Measurements from ENCODE around the gene HYAL2. TPM values are rescaled to one million over a fixed set of nuclear protein-coding genes. Genes with fewer than 3 reads are reported as not detected.

Gene HYAL2
- total and polyA plus RNA-seq, 9 of the 15 experiments (the other 6 are each of a cell fraction or from before 2014, with no cell fraction given): 0.36 to 22.7 (median 11.4) TPM; not detected in 1

GRCh38 chr3:50337175-50337861 lies 14.8 kb upstream of the HYAL2 start (continued):
- TF ChIP-seq SAFB (IDR thresholded peaks at IDR 0.05; ENCODE audit: borderline replicate concordance, low read depth, low read length) (peak; percentile 81), E4F1 (CRISPR knock-in tag; IDR thresholded peaks at IDR 0.05; ENCODE audit: borderline replicate concordance) (no peak), HDAC8 (tag; IDR thresholded peaks at IDR 0.05) (no peak), ZNF449 (CRISPR knock-in tag; IDR thresholded peaks at IDR 0.05) (no peak), TCF3 (CRISPR knock-in tag; IDR thresholded peaks at IDR 0.05) (no peak), BDP1 (IDR thresholded peaks at IDR 0.05; ENCODE audit: insufficient read depth, insufficient read length) (no peak), ZNF766 (CRISPR knock-in tag; conservative IDR thresholded peaks at IDR 0.05) (no peak), HOMEZ (CRISPR knock-in tag; IDR thresholded peaks at IDR 0.05) (no peak), E2F1 (CRISPR knock-in tag; IDR thresholded peaks at IDR 0.05) (peak; percentile 77; the same call in 1 of the 2 replicates), HDAC1 (IDR thresholded peaks at IDR 0.05) (peak in 1 of 2 experiments; percentile 86; a peak in 2 of 4 replicates), FOXP4 (CRISPR knock-in tag; IDR thresholded peaks at IDR 0.05; ENCODE audit: borderline replicate concordance) (no peak), TFAP4 (CRISPR knock-in tag; IDR thresholded peaks at IDR 0.05; ENCODE audit: borderline replicate concordance) (peak; percentile 68; the same call in 1 of the 2 replicates), MECOM (CRISPR knock-in tag; IDR thresholded peaks at IDR 0.05) (no peak), NEUROD1 (IDR thresholded peaks at IDR 0.05; ENCODE audit: borderline replicate concordance, low read depth, low read length, partially characterized antibody) (peak; percentile 36), TCFL5 (CRISPR knock-in tag; conservative IDR thresholded peaks at IDR 0.05) (no peak), EHMT2 (IDR thresholded peaks at IDR 0.05) (no peak), STAT5B (CRISPR knock-in tag; IDR thresholded peaks at IDR 0.05) (no peak)
